ENCODE results near the gene ZBTB7C.
A peak's percentile ranks its signal among the peaks of the same experiment; 100 is the strongest.

The ZBTB7C gene

GRCh38 chr18:48408727-48409590 lies at the start of gene ZBTB7C:
Gene ZBTB7C (minus strand): TSS chr18:48409383.
- H3K4me3 ChIP-seq (ENCODE audit: low read depth, low read length): peak within 1 kb of the TSS; percentile 66
- no peak for DNase-seq (ENCODE audit: low read depth)
- TF ChIP-seq CTCF (IDR thresholded peaks at IDR 0.05; ENCODE audit: low read depth, low read length, missing control alignments): no peak

- DNase-seq (ENCODE audit: low read depth): no peak
- no peak overlapping the region for H3K4me3 ChIP-seq (ENCODE audit: low read depth, low read length)
- TF ChIP-seq CTCF (IDR thresholded peaks at IDR 0.05; ENCODE audit: low read depth, low read length, missing control alignments): no peak
Measured at GRCh38 chr18:48456838-48457237, 47.7 kb upstream of the ZBTB7C start.

- H3K4me3 ChIP-seq (ENCODE audit: low read depth, low read length): no peak overlapping the region
- no peak for TF ChIP-seq CTCF (IDR thresholded peaks at IDR 0.05; ENCODE audit: low read depth, low read length, missing control alignments)
- no peak for DNase-seq (ENCODE audit: low read depth)
Measured at GRCh38 chr18:48455555-48456478, 46.6 kb upstream of the ZBTB7C start.

DNA sequence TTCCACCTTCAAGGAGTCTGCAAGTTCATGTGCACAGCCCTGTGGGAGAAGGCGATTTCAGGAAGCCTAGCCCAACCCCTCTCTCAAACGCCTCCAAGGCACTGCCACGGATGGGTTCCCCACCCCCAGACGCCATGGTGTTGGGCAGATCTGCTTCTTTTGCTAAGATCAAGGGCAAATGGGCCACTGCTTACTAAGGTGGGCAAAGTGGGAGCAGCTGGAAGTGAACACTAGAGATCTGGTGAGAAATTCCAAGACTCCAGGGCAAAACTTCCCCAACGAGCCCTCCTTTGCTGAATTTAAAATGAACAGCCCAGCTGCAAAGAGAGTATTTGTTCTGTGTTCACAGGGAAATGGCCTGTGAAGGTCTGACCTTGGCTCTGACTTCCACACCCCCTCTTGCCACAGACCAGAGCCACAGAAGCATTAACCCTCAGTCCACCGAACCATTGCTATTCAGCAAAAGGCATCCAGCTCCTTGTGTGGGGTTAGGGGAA lies 45.1 kb upstream of the ZBTB7C start:
- H3K4me3 ChIP-seq (ENCODE audit: low read depth, low read length): no peak overlapping the region
- DNase-seq (ENCODE audit: low read depth): no peak
- no peak for TF ChIP-seq CTCF (IDR thresholded peaks at IDR 0.05; ENCODE audit: low read depth, low read length, missing control alignments)

DNA sequence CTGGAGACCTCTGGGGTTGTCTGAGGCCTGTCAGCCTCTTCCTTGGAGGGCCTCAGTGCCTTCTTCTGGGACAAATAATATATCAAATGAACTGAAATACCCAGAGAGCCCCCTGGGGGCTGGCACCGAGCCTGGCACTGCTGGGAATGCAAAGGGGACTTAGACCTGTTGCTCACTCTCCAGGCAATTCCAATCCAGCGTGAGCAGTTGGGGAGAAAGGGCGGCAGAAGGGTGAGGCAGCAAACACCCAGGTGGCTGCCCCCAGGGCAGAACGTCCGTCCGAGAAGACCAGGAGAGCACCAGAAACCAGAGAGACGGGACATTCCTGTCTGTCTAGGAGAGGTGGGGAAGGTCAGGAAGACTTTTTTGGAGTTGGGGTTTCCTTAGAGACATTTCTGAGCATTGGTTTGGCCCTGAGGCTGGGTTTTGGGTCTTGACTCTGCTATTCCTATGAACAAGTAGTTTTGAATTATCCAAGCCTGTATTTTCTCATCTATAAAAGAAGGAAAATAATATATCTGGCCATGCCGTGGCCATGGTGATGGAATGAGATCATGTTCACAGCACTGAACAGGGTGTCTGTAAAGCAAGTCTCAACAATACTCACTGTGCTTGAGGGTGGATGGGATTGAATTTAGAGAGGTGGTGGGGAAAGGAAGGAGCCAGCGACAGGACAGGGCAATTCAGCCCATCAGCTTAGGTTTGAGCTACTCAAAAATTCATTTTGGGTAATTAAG lies 44.3 kb upstream of the ZBTB7C start:
- H3K4me3 ChIP-seq (ENCODE audit: low read depth, low read length): no peak overlapping the region
- no peak for DNase-seq (ENCODE audit: low read depth)
- TF ChIP-seq CTCF (IDR thresholded peaks at IDR 0.05; ENCODE audit: low read depth, low read length, missing control alignments): no peak

DNA sequence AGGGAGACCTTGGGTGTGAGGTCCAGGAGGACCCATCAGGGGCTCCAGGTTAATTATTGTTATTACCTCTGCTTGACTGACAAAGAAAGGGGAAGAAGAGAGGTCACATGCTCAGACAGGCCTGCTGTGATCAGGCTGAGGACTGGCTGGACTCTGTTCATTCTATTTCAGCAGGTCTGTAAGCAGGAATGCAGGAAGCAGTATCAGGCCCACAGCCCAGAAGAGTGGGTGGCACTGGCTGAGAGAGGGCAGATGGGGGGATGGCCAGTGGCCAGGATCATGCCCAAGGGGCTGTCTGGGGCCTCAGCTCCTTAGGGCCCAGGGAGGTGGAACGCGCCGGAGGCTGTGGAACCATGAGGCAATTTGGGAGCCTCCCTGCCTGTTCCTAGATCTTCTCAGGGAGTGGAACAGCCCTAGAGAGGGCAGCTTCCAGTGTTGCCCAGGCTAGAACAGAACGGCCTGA lies 43.7 kb upstream of the ZBTB7C start:
- DNase-seq (ENCODE audit: low read depth): no peak
- no peak for TF ChIP-seq CTCF (IDR thresholded peaks at IDR 0.05; ENCODE audit: low read depth, low read length, missing control alignments)

More for the DNA sequence above, 43.7 kb upstream of the ZBTB7C start:
- no peak overlapping the region for H3K4me3 ChIP-seq (ENCODE audit: low read depth, low read length)
